CD14-positive monocyte (primary cell): Measurements from ENCODE around the gene SYS1. TPM values are rescaled to one million over a fixed set of nuclear protein-coding genes. Genes with fewer than 3 reads are reported as not detected.

Experiments
- DNase-seq, 3 donors: peaks; one replicate each; pipeline ENCODE4 v3.0.0-alpha.2; 2011 to 2022
- H2AFZ ChIP-seq: 2 replicates; pipeline ENCODE4 v1.6.0; 2012; ENCODE audit warnings: mild to moderate bottlenecking, low read depth, low read length, inconsistent platforms; ENCODE audit not compliant: insufficient read depth, poor library complexity, severe bottlenecking
- H3K27ac ChIP-seq, 2 donors: 1 replicate in 1 of 2; 2 replicates in 1 of 2; pipeline ENCODE4 v1.5.1; 2012 to 2013; ENCODE audit warnings: low read length in 2 of 2, control low read depth in 1 of 2, inconsistent platforms in 1 of 2, low read depth in 1 of 2, mild to moderate bottlenecking in 1 of 2
- H3K27me3 ChIP-seq, 2 donors: one replicate each; pipeline versions ENCODE4 v1.6.0 to v1.6.1; 2011 to 2013; ENCODE audit warnings: low read length in 2 of 2; ENCODE audit not compliant: control insufficient read depth in 2 of 2, insufficient read depth in 2 of 2
- H3K36me3 ChIP-seq, 2 donors: replicated peaks in 1 of 2; 1 replicate in 1 of 2; 2 replicates in 1 of 2; pipeline versions ENCODE4 v1.5.1 to v1.6.1; 2012 to 2013; ENCODE audit warnings: low read length in 2 of 2, control low read depth in 1 of 2, inconsistent platforms in 1 of 2, mild to moderate bottlenecking in 1 of 2; ENCODE audit not compliant: insufficient read depth in 2 of 2, control insufficient read depth in 1 of 2
- H3K4me1 ChIP-seq, 2 donors: 1 replicate in 1 of 2; 2 replicates in 1 of 2; pipeline versions ENCODE4 v1.5.1 to v1.6.1; 2012 to 2013; ENCODE audit warnings: low read length in 2 of 2, control low read depth in 1 of 2, inconsistent platforms in 1 of 2, mild to moderate bottlenecking in 1 of 2, moderate library complexity in 1 of 2; ENCODE audit not compliant: insufficient read depth in 2 of 2, control insufficient read depth in 1 of 2
- H3K4me2 ChIP-seq: replicated peaks from 2 replicates; pipeline ENCODE3; 2012; ENCODE audit warnings: low read length, moderate library complexity, mild to moderate bottlenecking; ENCODE audit not compliant: poor library complexity, severe bottlenecking; ENCODE audit errors: extremely low read depth
- H3K4me3 ChIP-seq, 3 experiments: fragments of 200-600 bp in 1 of 3; sonication (generic) in 1 of 3; replicated peaks in 1 of 3; 1 replicate in 2 of 3; 2 replicates in 1 of 3; pipeline ENCODE4 v1.5.1; 2011 to 2013; ENCODE audit warnings: low read length in 3 of 3, mild to moderate bottlenecking in 3 of 3, control low read depth in 2 of 3, low read depth in 2 of 3, inconsistent platforms in 1 of 3, moderate library complexity in 1 of 3
- H3K79me2 ChIP-seq: 2 replicates; pipeline ENCODE4 v1.6.0; 2012; ENCODE audit warnings: mild to moderate bottlenecking, control low read depth, inconsistent platforms, low read length, moderate library complexity; ENCODE audit not compliant: insufficient read depth
- H3K9ac ChIP-seq: 2 replicates; pipeline ENCODE4 v1.6.0; 2017; ENCODE audit warnings: low read length, mild to moderate bottlenecking; ENCODE audit not compliant: insufficient read depth, poor library complexity, severe bottlenecking
- H3K9me3 ChIP-seq, 2 donors: replicated peaks in 1 of 2; 1 replicate in 1 of 2; 2 replicates in 1 of 2; pipeline versions ENCODE4 v1.5.1 to v1.6.1; 2012 to 2013; ENCODE audit warnings: low read length in 2 of 2, control low read depth in 1 of 2; ENCODE audit not compliant: control insufficient read depth in 1 of 2, insufficient read depth in 1 of 2
- H4K20me1 ChIP-seq: 2 replicates; pipeline ENCODE4 v1.6.0; 2012; ENCODE audit warnings: mild to moderate bottlenecking, low read length, control low read depth, moderate library complexity; ENCODE audit not compliant: insufficient read depth
- H3K27ac Mint-ChIP-seq, 7 donors: one replicate each; pipeline ENCODE4 v1.8.0; 2020; ENCODE audit warnings: mild to moderate bottlenecking in 7 of 7, mixed read lengths in 7 of 7, moderate library complexity in 6 of 7, inconsistent platforms in 2 of 7
- H3K27me3 Mint-ChIP-seq, 3 donors: one replicate each; pipeline ENCODE4 v1.8.0; 2021 to 2022; ENCODE audit warnings: low read depth in 3 of 3, mild to moderate bottlenecking in 3 of 3, mixed read lengths in 3 of 3, moderate library complexity in 3 of 3, inconsistent platforms in 1 of 3
- H3K36me3 Mint-ChIP-seq, 2 donors: one replicate each; pipeline ENCODE4 v1.8.0; 2020; ENCODE audit warnings: mixed read lengths in 2 of 2, inconsistent platforms in 1 of 2, mild to moderate bottlenecking in 1 of 2
- H3K4me1 Mint-ChIP-seq: one replicate; pipeline ENCODE4 v1.8.0; 2020; ENCODE audit warnings: mild to moderate bottlenecking, mixed read lengths
- H3K4me3 Mint-ChIP-seq, 2 donors: one replicate each; pipeline ENCODE4 v1.8.0; 2020; ENCODE audit warnings: mild to moderate bottlenecking in 2 of 2, mixed read lengths in 2 of 2, moderate library complexity in 1 of 2
- H3K9me3 Mint-ChIP-seq, 7 donors: one replicate each; pipeline ENCODE4 v1.8.0; 2020 to 2022; ENCODE audit warnings: mixed read lengths in 7 of 7, mild to moderate bottlenecking in 6 of 7, moderate library complexity in 6 of 7, inconsistent platforms in 2 of 7
- CTCF ChIP-seq: fragments of 200-600 bp; IDR thresholded peaks from one replicate; pipeline ENCODE4 v1.8.0; 2022; ENCODE audit warnings: antibody characterized with exemption, mild to moderate bottlenecking
- WGBS: methylation state at CpG from one replicate; pipeline ENCODE4 v1.1.5; 2013; ENCODE audit warnings: missing lambda C conversion rate; ENCODE audit not compliant: insufficient coverage; 5-methylcytosine and 5-hydroxymethylcytosine counted together
- intact Hi-C, 2 donors: fragments of 100-400 bp; cut with micrococcal nuclease; formaldehyde crosslinking; loops; one replicate each; pipeline versions ENCODE4 v1.15.0 to v1.15.1; 2023
- polyA plus RNA-seq, 3 donors: library from polyadenylated mRNA; depleted of rRNA in 1 of 3; unstranded in 2 of 3; stranded (reverse) in 1 of 3; fragments of 300-500 nt in 2 of 3; fragments of >200 nt in 1 of 3; fragmentation: Illumina TruSeq in 2 of 3; gene quantifications; 1 replicate in 2 of 3; 2 replicates in 1 of 3; pipeline ENCODE4 v1.2.3, GENCODE V29; 2012 to 2021

The SYS1 gene
- polyA plus RNA-seq, 3 donors: 16.8 to 23.1 (median 22.1) TPM

GRCh38 chr20:45387274-45387673, 24.3 kb downstream of the SYS1 start:
- peaks cover 2 to 10% (median 8%) of the 10 kb centered on the region in 3 donors for H3K27me3 Mint-ChIP-seq
- WGBS: no CpG with 5 or more reads among the region's 1 CpG
- Histone ChIP-seq H3K4me3 (no peak overlapping the region), H3K4me2 (no peak overlapping the region), H3K4me1 (no peaks in the 10 kb centered on the region), H3K27me3 (no peaks in the 10 kb centered on the region), H3K79me2 (no peaks in the 10 kb centered on the region), H3K36me3 (no peaks in the 10 kb centered on the region), H3K9ac (no peak overlapping the region), H3K9me3 (no peaks in the 10 kb centered on the region), H3K27ac (no peak overlapping the region), H4K20me1 (no peaks in the 10 kb centered on the region), H2AFZ (no peak overlapping the region)
- H3K27ac Mint-ChIP-seq: no peak overlapping the region
- intact Hi-C loops: no loop called here
- peaks cover 2% of the 10 kb centered on the region for H3K4me1 Mint-ChIP-seq
- TF ChIP-seq CTCF: no peak
- H3K36me3 Mint-ChIP-seq: peaks cover 0 to 3% of the 10 kb centered on the region in 2 donors
- no peak overlapping the region for H3K4me3 Mint-ChIP-seq
- DNase-seq: no peak
- H3K9me3 Mint-ChIP-seq: peaks cover 0 to 3% (median 0%) of the 10 kb centered on the region in 7 donors

GRCh38 chr20:45390931-45391330, 28.0 kb downstream of the SYS1 start:
- H2AFZ ChIP-seq: no peak overlapping the region
- H3K36me3 Mint-ChIP-seq: peaks cover 0 to 1% of the 10 kb centered on the region in 2 donors
- no peak overlapping the region for H3K9ac ChIP-seq
- no peak overlapping the region for H3K4me2 ChIP-seq
- H3K79me2 ChIP-seq: no peaks in the 10 kb centered on the region
- no peaks in the 10 kb centered on the region for H3K36me3 ChIP-seq
- H3K4me1 Mint-ChIP-seq: peaks cover 2% of the 10 kb centered on the region
- WGBS: no CpG with 5 or more reads among the region's 2 CpGs
- no peaks in the 10 kb centered on the region for H4K20me1 ChIP-seq
- no peak overlapping the region for H3K27ac Mint-ChIP-seq
- peaks cover 2 to 10% (median 3%) of the 10 kb centered on the region in 3 donors for H3K27me3 Mint-ChIP-seq
- no peak overlapping the region for H3K27ac ChIP-seq
- TF ChIP-seq CTCF: no peak
- no peaks in the 10 kb centered on the region for H3K9me3 ChIP-seq
- no peaks in the 10 kb centered on the region for H3K27me3 ChIP-seq
- intact Hi-C loops: no loop called here
- H3K4me1 ChIP-seq: no peaks in the 10 kb centered on the region
- H3K9me3 Mint-ChIP-seq: peaks cover 0 to 3% (median 0%) of the 10 kb centered on the region in 7 donors
- DNase-seq: peak in 1 of 3 donors; percentile 20
- H3K4me3 Mint-ChIP-seq: no peak overlapping the region
- no peak overlapping the region for H3K4me3 ChIP-seq
